HL-60 (cell line): Measurements from ENCODE around the gene SNRPB.

Experiments used
- GABPA ChIP-seq: IDR thresholded peaks from 2 replicates; pipeline ENCODE4 v1.6.1; 2012; ENCODE audit warnings: low read depth
- REST ChIP-seq: IDR thresholded peaks from 2 replicates; pipeline ENCODE4 v1.6.1; 2012; ENCODE audit warnings: low read depth; ENCODE audit not compliant: insufficient replicate concordance
- TF ChIP-seq, protein P1 (sequence below): IDR thresholded peaks from one replicate; pipeline ENCODE4 v1.5.1; 2011; ENCODE audit warnings: low read length, control low read depth, inconsistent platforms; ENCODE audit not compliant: insufficient read depth

GRCh38 chr20:2476742-2477615 is 6.4 kb upstream of the SNRPB start:
- TF ChIP-seq, protein P1, sequence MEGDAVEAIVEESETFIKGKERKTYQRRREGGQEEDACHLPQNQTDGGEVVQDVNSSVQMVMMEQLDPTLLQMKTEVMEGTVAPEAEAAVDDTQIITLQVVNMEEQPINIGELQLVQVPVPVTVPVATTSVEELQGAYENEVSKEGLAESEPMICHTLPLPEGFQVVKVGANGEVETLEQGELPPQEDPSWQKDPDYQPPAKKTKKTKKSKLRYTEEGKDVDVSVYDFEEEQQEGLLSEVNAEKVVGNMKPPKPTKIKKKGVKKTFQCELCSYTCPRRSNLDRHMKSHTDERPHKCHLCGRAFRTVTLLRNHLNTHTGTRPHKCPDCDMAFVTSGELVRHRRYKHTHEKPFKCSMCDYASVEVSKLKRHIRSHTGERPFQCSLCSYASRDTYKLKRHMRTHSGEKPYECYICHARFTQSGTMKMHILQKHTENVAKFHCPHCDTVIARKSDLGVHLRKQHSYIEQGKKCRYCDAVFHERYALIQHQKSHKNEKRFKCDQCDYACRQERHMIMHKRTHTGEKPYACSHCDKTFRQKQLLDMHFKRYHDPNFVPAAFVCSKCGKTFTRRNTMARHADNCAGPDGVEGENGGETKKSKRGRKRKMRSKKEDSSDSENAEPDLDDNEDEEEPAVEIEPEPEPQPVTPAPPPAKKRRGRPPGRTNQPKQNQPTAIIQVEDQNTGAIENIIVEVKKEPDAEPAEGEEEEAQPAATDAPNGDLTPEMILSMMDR, result peak; percentile 13
- TF ChIP-seq REST, result no peak
- TF ChIP-seq GABPA, result no peak
